Measurements from ENCODE around the gene MEIKIN. TPM values are rescaled to one million over a fixed set of nuclear protein-coding genes. Genes with fewer than 3 reads are reported as not detected.
"Not testable (repeated sequence)": the region's sequence is repeated elsewhere in the genome, so short reads cannot be mapped to it uniquely, and the experiment has no call there.

MEIKIN gene
- polyA plus RNA-seq, 3 donors: 0.16 to 1.6 (median 1.6) TPM

DNA sequence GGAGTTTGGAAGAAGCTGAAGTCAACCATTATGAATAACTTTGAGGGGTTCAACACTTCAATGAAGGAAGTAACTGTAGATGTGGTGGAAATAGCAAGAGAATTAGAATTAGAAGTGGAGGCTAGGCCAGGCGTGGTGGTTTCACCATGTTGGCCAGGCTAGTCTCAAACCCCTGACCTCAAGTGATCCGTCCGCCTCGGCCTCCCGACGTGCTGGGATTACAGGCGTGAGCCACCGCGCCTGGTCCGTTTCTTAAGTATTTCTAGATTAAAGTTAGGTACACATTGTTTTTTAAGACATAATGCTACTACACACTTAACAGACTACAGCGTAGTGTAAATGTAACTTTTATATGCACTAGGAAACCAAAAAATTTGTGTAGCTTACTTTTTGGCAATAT is 162.7 kb downstream of the MEIKIN start:
- peaks cover 0 to 2% of the 10 kb centered on the region in 2 donors for H3K4me1 ChIP-seq (ENCODE audit: control insufficient read depth in 1 of 2, insufficient read depth in 2 of 2, low read length in 2 of 2)
- peaks cover 26% of the 10 kb centered on the region for H3K4me1 Mint-ChIP-seq
- H3K27ac Mint-ChIP-seq: peak overlapping the region in 2 of 7 donors; percentile 11 to 63
- H3K9ac ChIP-seq (ENCODE audit: insufficient read depth, low read length, poor library complexity, severe bottlenecking): no peak overlapping the region
- no peak overlapping the region for H3K4me2 ChIP-seq (replicated peaks; ENCODE audit: extremely low read depth, low read length, poor library complexity, severe bottlenecking)
- peaks cover 0 to 4% (median 0%) of the 10 kb centered on the region in 7 donors for H3K9me3 Mint-ChIP-seq
- H4K20me1 ChIP-seq (ENCODE audit: insufficient read depth, low read length): peaks cover 88% of the 10 kb centered on the region
- no peaks in the 10 kb centered on the region for H3K27me3 ChIP-seq (ENCODE audit: control insufficient read depth in 2 of 2, insufficient read depth in 2 of 2, low read length in 2 of 2)
- no peak overlapping the region for H3K4me3 ChIP-seq (replicated peaks in 1 of 3; ENCODE audit: low read depth in 2 of 3, low read length in 3 of 3)
- H2AFZ ChIP-seq (ENCODE audit: insufficient read depth, low read depth, low read length, poor library complexity, severe bottlenecking): no peak overlapping the region
- intact Hi-C loops (cut with micrococcal nuclease): no loop called here
- H3K4me3 Mint-ChIP-seq: no peak overlapping the region
- no peaks in the 10 kb centered on the region for H3K9me3 ChIP-seq (replicated peaks in 1 of 2; ENCODE audit: control insufficient read depth in 1 of 2, insufficient read depth in 1 of 2, low read length in 2 of 2)
- no peaks in the 10 kb centered on the region for H3K27me3 Mint-ChIP-seq (ENCODE audit: low read depth in 3 of 3)
- peaks cover 9 to 19% of the 10 kb centered on the region in 2 donors for H3K36me3 Mint-ChIP-seq
- WGBS (ENCODE audit: insufficient coverage): 100% methylated on average over 1 of the region's 11 CpGs
- H3K79me2 ChIP-seq (ENCODE audit: insufficient read depth, low read length): peaks cover 92% of the 10 kb centered on the region
- DNase-seq: no peak
- H3K27ac ChIP-seq (ENCODE audit: low read depth in 1 of 2, low read length in 2 of 2): peak overlapping the region in 1 of 2 donors; percentile 1
- peaks cover 3 to 5% of the 10 kb centered on the region in 2 donors for H3K36me3 ChIP-seq (replicated peaks in 1 of 2; ENCODE audit: control insufficient read depth in 1 of 2, insufficient read depth in 2 of 2, low read length in 2 of 2)
- TF ChIP-seq, protein P1, sequence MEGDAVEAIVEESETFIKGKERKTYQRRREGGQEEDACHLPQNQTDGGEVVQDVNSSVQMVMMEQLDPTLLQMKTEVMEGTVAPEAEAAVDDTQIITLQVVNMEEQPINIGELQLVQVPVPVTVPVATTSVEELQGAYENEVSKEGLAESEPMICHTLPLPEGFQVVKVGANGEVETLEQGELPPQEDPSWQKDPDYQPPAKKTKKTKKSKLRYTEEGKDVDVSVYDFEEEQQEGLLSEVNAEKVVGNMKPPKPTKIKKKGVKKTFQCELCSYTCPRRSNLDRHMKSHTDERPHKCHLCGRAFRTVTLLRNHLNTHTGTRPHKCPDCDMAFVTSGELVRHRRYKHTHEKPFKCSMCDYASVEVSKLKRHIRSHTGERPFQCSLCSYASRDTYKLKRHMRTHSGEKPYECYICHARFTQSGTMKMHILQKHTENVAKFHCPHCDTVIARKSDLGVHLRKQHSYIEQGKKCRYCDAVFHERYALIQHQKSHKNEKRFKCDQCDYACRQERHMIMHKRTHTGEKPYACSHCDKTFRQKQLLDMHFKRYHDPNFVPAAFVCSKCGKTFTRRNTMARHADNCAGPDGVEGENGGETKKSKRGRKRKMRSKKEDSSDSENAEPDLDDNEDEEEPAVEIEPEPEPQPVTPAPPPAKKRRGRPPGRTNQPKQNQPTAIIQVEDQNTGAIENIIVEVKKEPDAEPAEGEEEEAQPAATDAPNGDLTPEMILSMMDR (IDR thresholded peaks at IDR 0.05): no peak

DNA sequence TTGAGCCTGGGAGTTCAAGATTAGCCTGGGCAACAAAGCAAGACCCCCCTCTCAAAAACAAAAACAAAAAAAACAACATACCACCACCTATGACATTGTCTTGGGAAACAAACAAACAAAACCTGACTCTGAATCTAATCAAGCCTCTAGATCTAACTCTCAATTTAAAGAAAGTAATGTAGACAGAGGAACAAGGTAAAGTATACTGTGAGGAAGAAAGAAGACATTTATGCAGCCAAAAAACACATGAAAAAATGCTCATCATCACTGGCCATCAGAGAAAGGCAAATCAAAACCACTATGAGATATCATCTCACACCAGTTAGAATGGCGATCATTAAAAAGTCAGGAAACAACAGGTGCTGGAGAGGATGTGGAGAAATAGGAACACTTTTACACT is 167.3 kb downstream of the MEIKIN start:
- H3K36me3 ChIP-seq (replicated peaks in 1 of 2; ENCODE audit: control insufficient read depth in 1 of 2, insufficient read depth in 2 of 2, low read length in 2 of 2); H3K4me3 Mint-ChIP-seq; H3K4me3 ChIP-seq (replicated peaks in 1 of 3; ENCODE audit: low read depth in 2 of 3, low read length in 3 of 3); intact Hi-C loops (cut with micrococcal nuclease); H3K4me2 ChIP-seq (replicated peaks; ENCODE audit: extremely low read depth, low read length, poor library complexity, severe bottlenecking); DNase-seq; H3K9ac ChIP-seq (ENCODE audit: insufficient read depth, low read length, poor library complexity, severe bottlenecking); H3K9me3 Mint-ChIP-seq; H2AFZ ChIP-seq (ENCODE audit: insufficient read depth, low read depth, low read length, poor library complexity, severe bottlenecking); H3K27me3 Mint-ChIP-seq (ENCODE audit: low read depth in 3 of 3); H3K9me3 ChIP-seq (replicated peaks in 1 of 2; ENCODE audit: control insufficient read depth in 1 of 2, insufficient read depth in 1 of 2, low read length in 2 of 2); H3K27ac ChIP-seq (ENCODE audit: low read depth in 1 of 2, low read length in 2 of 2); H3K27me3 ChIP-seq (ENCODE audit: control insufficient read depth in 2 of 2, insufficient read depth in 2 of 2, low read length in 2 of 2); H3K4me1 ChIP-seq (ENCODE audit: control insufficient read depth in 1 of 2, insufficient read depth in 2 of 2, low read length in 2 of 2): not testable (repeated sequence)
- no CpG with 5 or more reads among the region's 1 CpG for WGBS (ENCODE audit: insufficient coverage)
- Histone ChIP-seq H3K79me2 (ENCODE audit: insufficient read depth, low read length) (peaks cover 93% of the 10 kb centered on the region), H4K20me1 (ENCODE audit: insufficient read depth, low read length) (peaks cover 89% of the 10 kb centered on the region)
- peaks cover 12 to 15% of the 10 kb centered on the region in 2 donors for H3K36me3 Mint-ChIP-seq
- peaks cover 18% of the 10 kb centered on the region for H3K4me1 Mint-ChIP-seq
- peak overlapping the region in 5 of 7 donors; percentile 3 to 42 (median 25) for H3K27ac Mint-ChIP-seq
